DND-41 (cell line): ENCODE results near the gene TLR6.

ENCODE experiments used
- EZH2 ChIP-seq: IDR thresholded peaks from 3 replicates; pipeline ENCODE4 v1.6.1; 2012; ENCODE audit warnings: borderline replicate concordance, low read depth, mild to moderate bottlenecking, moderate library complexity, low read length, inconsistent platforms; ENCODE audit not compliant: severe bottlenecking
- TF ChIP-seq, protein P1 (sequence below): IDR thresholded peaks from 2 replicates; pipeline ENCODE4 v1.5.1; 2012; ENCODE audit warnings: borderline replicate concordance, low read length, moderate library complexity, mild to moderate bottlenecking; ENCODE audit not compliant: poor library complexity, severe bottlenecking; ENCODE audit errors: extremely low read depth

- TF ChIP-seq, protein P1, sequence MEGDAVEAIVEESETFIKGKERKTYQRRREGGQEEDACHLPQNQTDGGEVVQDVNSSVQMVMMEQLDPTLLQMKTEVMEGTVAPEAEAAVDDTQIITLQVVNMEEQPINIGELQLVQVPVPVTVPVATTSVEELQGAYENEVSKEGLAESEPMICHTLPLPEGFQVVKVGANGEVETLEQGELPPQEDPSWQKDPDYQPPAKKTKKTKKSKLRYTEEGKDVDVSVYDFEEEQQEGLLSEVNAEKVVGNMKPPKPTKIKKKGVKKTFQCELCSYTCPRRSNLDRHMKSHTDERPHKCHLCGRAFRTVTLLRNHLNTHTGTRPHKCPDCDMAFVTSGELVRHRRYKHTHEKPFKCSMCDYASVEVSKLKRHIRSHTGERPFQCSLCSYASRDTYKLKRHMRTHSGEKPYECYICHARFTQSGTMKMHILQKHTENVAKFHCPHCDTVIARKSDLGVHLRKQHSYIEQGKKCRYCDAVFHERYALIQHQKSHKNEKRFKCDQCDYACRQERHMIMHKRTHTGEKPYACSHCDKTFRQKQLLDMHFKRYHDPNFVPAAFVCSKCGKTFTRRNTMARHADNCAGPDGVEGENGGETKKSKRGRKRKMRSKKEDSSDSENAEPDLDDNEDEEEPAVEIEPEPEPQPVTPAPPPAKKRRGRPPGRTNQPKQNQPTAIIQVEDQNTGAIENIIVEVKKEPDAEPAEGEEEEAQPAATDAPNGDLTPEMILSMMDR: no peak
- no peak for TF ChIP-seq EZH2
These were observed 75.7 kb downstream of the TLR6 start for GRCh38 chr4:38780833-38781484.
